Keratinocyte (primary cell): ENCODE measurements around the gene NIN. TPM values are rescaled to one million over a fixed set of nuclear protein-coding genes. Genes with fewer than 3 reads are reported as not detected.

Experiments used
- DNase-seq: peaks from one replicate; pipeline ENCODE4 v3.0.0-alpha.2; 2011; ENCODE audit warnings: low read depth, missing footprints, low spot score
- FAIRE-seq: peaks from 2 replicates; lab custom pipeline; 2011; peaks lifted over from hg19 to GRCh38; lab: Jason Lieb, UNC
- H2AFZ ChIP-seq: 2 replicates; pipeline ENCODE4 v1.6.0; 2012; ENCODE audit warnings: low read length, control low read depth, inconsistent platforms; ENCODE audit not compliant: control insufficient read depth
- H3K27ac ChIP-seq: 2 replicates; pipeline ENCODE4 v1.5.1; 2011; ENCODE audit warnings: low read length; ENCODE audit not compliant: control insufficient read depth, insufficient read depth
- H3K27me3 ChIP-seq: 3 replicates; pipeline ENCODE4 v1.6.0; 2011; ENCODE audit warnings: low read length; ENCODE audit not compliant: control insufficient read depth, insufficient read depth; ENCODE audit errors: extremely low read depth
- H3K36me3 ChIP-seq, 2 experiments: 2 replicates in 1 of 2; 3 replicates in 1 of 2; pipeline ENCODE4 v1.5.1; 2011; ENCODE audit warnings: low read length in 2 of 2, mild to moderate bottlenecking in 1 of 2; ENCODE audit not compliant: control insufficient read depth in 2 of 2, insufficient read depth in 2 of 2; ENCODE audit errors: extremely low read depth in 1 of 2
- H3K4me1 ChIP-seq: 3 replicates; pipeline ENCODE4 v1.5.1; 2011; ENCODE audit warnings: low read length; ENCODE audit not compliant: control insufficient read depth, insufficient read depth; ENCODE audit errors: extremely low read depth
- H3K4me2 ChIP-seq: 3 replicates; pipeline ENCODE4 v1.6.0; 2011; ENCODE audit warnings: low read depth, low read length; ENCODE audit not compliant: control insufficient read depth, insufficient read depth; ENCODE audit errors: extremely low read depth
- H3K4me3 ChIP-seq, 3 experiments: fragments of 200-600 bp in 1 of 3; sonication (generic) in 1 of 3; 2 replicates in 2 of 3; 3 replicates in 1 of 3; pipeline ENCODE4 v1.5.1; 2011 to 2016; ENCODE audit warnings: low read length in 3 of 3, mild to moderate bottlenecking in 3 of 3, control low read depth in 2 of 3, inconsistent platforms in 1 of 3, low read depth in 1 of 3, mixed read lengths in 1 of 3, mixed run types in 1 of 3, moderate library complexity in 1 of 3; ENCODE audit not compliant: control insufficient read depth in 2 of 3, insufficient read depth in 2 of 3; ENCODE audit errors: extremely low read depth in 1 of 3
- H3K79me2 ChIP-seq: 2 replicates; pipeline ENCODE4 v1.6.0; 2012; ENCODE audit warnings: low read length; ENCODE audit not compliant: control insufficient read depth, insufficient read depth
- H3K9ac ChIP-seq: 3 replicates; pipeline ENCODE4 v1.6.0; 2011; ENCODE audit warnings: low read length; ENCODE audit not compliant: control insufficient read depth, insufficient read depth; ENCODE audit errors: extremely low read depth
- H3K9me1 ChIP-seq: 3 replicates; pipeline ENCODE4 v1.6.0; 2011; ENCODE audit warnings: low read length; ENCODE audit not compliant: control insufficient read depth, insufficient read depth; ENCODE audit errors: extremely low read depth
- H3K9me3 ChIP-seq: 2 replicates; pipeline ENCODE4 v1.5.1; 2012; ENCODE audit warnings: low read depth, low read length; ENCODE audit not compliant: control insufficient read depth
- H4K20me1 ChIP-seq: 3 replicates; pipeline ENCODE4 v1.6.0; 2011; ENCODE audit warnings: low read length; ENCODE audit not compliant: control insufficient read depth, insufficient read depth; ENCODE audit errors: extremely low read depth
- EZH2 ChIP-seq: IDR thresholded peaks from one replicate; pipeline ENCODE4 v1.6.1; 2012; ENCODE audit warnings: inconsistent platforms, mild to moderate bottlenecking, low read length, moderate library complexity
- dilution Hi-C: fragments of 300-500 bp; cut with MboI; formaldehyde crosslinking; loops from one replicate; pipeline ENCODE4 v1.7.0; 2020; ENCODE audit warnings: low sequenced_read_pairs; ENCODE audit not compliant: extremely low pct_ligation_motif_present
- polyA plus RNA-seq, 5 experiments: library from polyadenylated mRNA; depleted of rRNA in 3 of 5; stranded (reverse) in 3 of 5; stranded (forward) in 1 of 5; unstranded in 1 of 5; fragments of >200 nt; gene quantifications; 1 replicate in 1 of 5; 2 replicates in 3 of 5; 3 replicates in 1 of 5; pipeline versions ENCODE4 v1.2.1 to v1.2.3, GENCODE V29; 2011 to 2012; ENCODE audit warnings: missing spikeins in 2 of 5, low read depth in 1 of 5, low replicate concordance in 1 of 5
- TF ChIP-seq, protein P1 (sequence below), 3 experiments: IDR thresholded peaks in 1 of 3; conservative IDR thresholded peaks in 1 of 3; optimal IDR thresholded peaks in 1 of 3; 2 replicates in 2 of 3; 3 replicates in 1 of 3; pipeline versions ENCODE3 to v1.5.1; 2011; ENCODE audit warnings: low read length in 3 of 3, mild to moderate bottlenecking in 3 of 3, moderate library complexity in 2 of 3, control low read depth in 1 of 3, inconsistent platforms in 1 of 3; ENCODE audit not compliant: insufficient read depth in 2 of 3; ENCODE audit errors: extremely low read depth in 1 of 3

The NIN gene
- polyA plus RNA-seq, 1 donor (not counting 4 experiments of a cell fraction or from before 2014, with no cell fraction given), result 15.2 TPM

DNA sequence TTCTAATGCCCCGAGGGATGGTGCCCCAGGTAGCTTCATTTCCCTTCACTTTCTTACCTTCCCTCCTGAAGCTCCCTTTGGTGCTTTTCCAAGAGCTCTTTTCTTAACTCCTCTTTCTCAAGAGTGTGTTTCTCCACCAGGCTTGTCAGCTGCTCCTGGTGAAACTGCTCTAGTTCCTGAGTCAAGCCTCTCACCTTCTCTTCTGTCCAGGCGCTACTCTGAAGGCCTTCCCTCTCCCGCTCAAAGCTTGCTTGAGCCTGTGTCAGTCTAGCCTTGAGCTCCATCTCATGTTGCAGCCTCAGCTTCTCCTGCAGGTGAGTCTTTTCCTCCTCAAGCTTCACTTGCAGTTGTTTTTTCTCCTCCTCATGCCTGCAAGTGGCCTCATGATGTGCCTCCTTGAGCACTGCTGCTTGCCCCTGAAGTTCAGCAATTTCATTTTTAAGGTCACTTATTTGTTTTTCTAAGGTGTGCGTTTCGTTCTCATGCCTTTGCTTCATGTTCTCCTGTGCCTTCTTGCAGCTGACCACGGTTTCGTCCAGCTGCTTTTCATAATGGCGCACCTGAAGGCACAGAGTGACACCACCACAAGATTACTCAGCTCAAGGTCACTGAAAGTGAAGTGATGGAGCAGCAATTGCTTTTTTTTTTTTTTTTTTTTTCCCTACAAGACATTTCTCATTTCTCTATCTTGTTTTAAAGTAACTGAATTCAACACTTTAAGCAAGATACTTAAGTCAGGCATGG is 71.0 kb downstream of the NIN start:
- Histone ChIP-seq H3K36me3 (peaks cover 16 to 20% of the 10 kb centered on the region in 2 experiments), H3K4me2 (no peak overlapping the region), H3K4me3 (no peak overlapping the region), H3K4me1 (no peaks in the 10 kb centered on the region), H2AFZ (no peak overlapping the region), H4K20me1 (no peaks in the 10 kb centered on the region), H3K9me3 (no peaks in the 10 kb centered on the region), H3K79me2 (no peaks in the 10 kb centered on the region), H3K27me3 (no peaks in the 10 kb centered on the region), H3K9me1 (no peaks in the 10 kb centered on the region), H3K9ac (no peak overlapping the region), H3K27ac (no peak overlapping the region)
- dilution Hi-C loops, result no loop called here
- TF ChIP-seq, protein P1, sequence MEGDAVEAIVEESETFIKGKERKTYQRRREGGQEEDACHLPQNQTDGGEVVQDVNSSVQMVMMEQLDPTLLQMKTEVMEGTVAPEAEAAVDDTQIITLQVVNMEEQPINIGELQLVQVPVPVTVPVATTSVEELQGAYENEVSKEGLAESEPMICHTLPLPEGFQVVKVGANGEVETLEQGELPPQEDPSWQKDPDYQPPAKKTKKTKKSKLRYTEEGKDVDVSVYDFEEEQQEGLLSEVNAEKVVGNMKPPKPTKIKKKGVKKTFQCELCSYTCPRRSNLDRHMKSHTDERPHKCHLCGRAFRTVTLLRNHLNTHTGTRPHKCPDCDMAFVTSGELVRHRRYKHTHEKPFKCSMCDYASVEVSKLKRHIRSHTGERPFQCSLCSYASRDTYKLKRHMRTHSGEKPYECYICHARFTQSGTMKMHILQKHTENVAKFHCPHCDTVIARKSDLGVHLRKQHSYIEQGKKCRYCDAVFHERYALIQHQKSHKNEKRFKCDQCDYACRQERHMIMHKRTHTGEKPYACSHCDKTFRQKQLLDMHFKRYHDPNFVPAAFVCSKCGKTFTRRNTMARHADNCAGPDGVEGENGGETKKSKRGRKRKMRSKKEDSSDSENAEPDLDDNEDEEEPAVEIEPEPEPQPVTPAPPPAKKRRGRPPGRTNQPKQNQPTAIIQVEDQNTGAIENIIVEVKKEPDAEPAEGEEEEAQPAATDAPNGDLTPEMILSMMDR (optimal IDR thresholded peaks at IDR 0.05 in 1 of 3, IDR thresholded peaks at IDR 0.05 in 1 of 3, conservative IDR thresholded peaks at IDR 0.05 in 1 of 3; ENCODE audit: extremely low read depth in 1 of 3, insufficient read depth in 2 of 3, low read length in 3 of 3), result no peak
- TF ChIP-seq EZH2, result no peak
- DNase-seq (no peak), FAIRE-seq (no peak)

DNA sequence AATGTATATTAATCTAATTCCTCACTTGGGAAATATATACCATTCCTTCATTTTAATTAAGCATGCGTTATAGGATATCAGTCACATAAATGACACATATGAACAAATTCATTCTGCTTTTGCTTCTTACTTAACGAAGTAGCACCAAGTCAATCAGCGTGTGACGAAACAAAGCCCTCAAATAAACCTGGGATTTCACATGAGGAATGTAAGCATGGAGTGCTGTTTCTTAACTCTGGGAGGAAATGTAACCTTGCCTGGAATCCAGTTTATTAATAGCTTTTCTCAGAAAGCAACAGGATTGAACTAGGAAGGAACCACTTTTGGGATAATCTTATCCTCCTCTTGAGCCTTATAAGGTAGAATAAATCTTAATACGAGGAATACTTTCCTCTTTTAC is 72.0 kb downstream of the NIN start:
- Histone ChIP-seq H3K4me2 (no peak overlapping the region), H3K79me2 (no peaks in the 10 kb centered on the region), H3K9ac (no peak overlapping the region), H4K20me1 (no peaks in the 10 kb centered on the region), H3K9me3 (no peaks in the 10 kb centered on the region), H3K4me1 (no peaks in the 10 kb centered on the region), H3K4me3 (no peak overlapping the region), H3K9me1 (no peaks in the 10 kb centered on the region), H2AFZ (no peak overlapping the region), H3K36me3 (peaks cover 16 to 20% of the 10 kb centered on the region in 2 experiments), H3K27ac (no peak overlapping the region), H3K27me3 (no peaks in the 10 kb centered on the region)
- no peak for FAIRE-seq
- TF ChIP-seq, protein P1 (optimal IDR thresholded peaks at IDR 0.05 in 1 of 3, IDR thresholded peaks at IDR 0.05 in 1 of 3, conservative IDR thresholded peaks at IDR 0.05 in 1 of 3; ENCODE audit: extremely low read depth in 1 of 3, insufficient read depth in 2 of 3, low read length in 3 of 3), result no peak
- no peak for TF ChIP-seq EZH2
- dilution Hi-C loops, result no loop called here
- DNase-seq, result no peak
